Right kidney (tissue), 1 donor: ENCODE measurements around the gene SPACA6.
A peak's percentile ranks its signal among the peaks of the same experiment; 100 is the strongest.

Source experiments
- DNase-seq: peaks from one replicate; pipeline ENCODE4 v3.0.0-alpha.2; 2016

Gene SPACA6

DNA sequence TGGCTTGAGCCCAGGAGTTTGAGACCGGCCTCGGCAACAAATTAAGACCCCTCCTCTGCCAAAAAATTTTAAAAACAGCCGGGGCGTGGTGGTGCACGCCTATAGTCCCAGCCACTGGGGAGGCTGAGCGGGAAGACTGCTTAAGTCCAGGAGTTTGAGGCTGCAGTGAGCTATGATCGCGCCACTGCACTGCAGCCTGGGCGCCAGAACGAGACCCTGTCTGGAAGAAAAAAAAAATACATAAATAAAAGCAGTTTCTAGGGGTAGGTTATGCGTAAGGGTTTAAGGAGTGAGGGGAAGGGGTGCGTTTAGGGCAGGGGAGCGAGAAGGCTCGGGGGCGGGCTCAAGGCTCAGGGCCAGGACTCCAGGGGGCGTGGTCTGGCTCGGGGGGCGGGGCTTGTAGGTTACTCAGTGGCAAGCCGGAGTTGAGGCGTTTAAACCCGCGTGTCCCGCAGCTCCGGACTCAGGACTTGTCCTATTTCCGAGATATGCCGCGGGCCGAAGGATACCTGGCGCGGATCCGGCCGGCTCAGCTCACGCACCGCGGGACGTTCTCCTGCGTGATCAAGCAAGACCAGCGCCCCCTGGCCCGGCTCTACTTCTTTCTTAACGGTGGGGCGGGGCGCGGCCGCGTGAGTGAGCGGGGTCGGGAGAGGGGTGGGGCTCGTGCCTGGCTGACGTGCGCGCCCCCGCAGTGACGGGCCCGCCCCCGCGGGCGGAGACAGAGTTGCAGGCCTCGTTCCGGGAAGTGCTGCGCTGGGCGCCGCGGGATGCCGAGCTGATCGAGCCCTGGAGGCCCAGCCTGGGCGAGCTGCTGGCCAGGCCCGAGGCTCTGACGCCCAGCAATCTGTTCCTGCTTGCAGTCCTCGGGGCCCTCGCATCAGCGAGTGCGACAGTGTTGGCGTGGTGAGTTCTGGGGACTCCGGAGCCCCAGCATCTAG lies 10.7 kb downstream of the SPACA6 start:
- DNase-seq, result peak; percentile 98

DNA sequence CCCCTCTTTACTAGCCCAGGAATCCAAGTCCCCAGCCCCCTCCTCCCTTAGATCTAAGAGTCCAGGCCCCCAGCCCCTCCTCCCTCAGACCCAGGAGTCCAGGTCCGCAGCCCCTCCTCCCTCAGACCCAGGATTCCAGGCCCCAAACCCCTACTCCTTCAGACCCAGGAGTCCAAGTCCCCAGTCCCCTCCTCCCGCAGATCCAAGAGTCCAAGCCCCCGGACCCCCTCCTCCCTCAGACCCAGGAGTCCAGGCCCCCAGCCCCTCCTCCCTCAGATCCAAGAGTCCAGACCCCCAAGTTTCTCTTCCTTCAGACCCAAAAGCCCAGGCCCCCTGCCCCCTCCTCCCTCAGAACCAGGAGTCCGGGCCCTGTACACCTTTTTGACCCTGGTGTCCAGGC lies 11.5 kb downstream of the SPACA6 start:
- DNase-seq, result no peak

DNA sequence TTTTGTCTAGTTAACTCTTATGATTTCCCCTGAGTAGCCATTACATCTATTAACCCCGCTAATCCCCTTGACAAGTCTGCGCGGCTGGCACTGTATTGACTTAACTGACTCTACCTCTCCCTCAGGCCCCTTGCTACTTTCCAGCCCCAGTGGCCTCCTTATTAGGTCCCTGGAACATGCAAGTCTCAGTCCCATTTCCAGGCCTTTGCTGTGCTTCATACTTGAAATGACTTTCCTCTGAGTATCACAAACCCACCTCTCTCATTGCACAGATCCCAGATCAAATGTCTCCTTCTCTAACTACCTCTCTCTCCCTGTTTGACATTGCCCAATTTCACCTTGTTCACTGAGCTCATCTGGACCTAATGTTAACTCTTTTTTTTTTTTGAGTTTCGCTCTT lies 13.2 kb downstream of the SPACA6 start:
- DNase-seq, result no peak

DNA sequence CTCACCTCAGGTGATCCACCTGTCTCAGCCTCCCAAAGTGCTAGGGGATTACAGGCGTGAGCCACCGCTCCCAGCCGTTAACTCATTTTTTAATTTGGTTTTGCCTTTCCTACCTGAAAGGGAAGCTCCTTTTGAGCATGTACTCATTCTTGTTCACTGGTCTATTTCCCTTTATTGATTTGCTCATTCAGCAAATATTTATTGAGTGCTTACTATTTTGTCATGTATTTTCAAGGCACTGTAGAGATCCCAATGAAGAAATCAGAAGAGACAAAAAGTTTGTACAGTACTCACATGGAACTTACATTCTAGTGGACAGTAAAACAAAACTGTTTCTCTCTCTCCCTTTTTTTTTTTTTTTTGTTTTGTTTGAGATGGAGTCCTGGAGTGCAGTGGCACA lies 13.8 kb downstream of the SPACA6 start:
- DNase-seq, result no peak

DNA sequence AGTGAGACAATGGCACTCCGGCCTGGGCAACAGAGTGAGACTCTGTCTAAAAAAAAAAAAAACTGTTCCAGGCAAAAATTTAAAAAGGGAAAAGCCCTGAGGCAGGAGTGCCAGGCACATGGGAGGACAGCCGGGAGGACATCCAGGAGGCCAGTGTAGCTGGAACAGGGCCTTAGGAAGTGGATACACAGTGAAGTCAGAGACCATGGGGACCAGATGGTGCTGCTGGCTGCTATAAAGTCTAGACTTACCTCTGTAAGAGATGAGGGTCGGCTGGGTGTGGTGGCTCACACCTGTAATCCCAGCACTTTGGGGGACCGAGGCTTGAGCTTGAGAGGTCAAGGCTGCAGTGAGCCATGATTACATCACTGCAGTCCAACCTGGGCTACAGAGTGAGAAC lies 15.7 kb downstream of the SPACA6 start:
- DNase-seq, result no peak

DNA sequence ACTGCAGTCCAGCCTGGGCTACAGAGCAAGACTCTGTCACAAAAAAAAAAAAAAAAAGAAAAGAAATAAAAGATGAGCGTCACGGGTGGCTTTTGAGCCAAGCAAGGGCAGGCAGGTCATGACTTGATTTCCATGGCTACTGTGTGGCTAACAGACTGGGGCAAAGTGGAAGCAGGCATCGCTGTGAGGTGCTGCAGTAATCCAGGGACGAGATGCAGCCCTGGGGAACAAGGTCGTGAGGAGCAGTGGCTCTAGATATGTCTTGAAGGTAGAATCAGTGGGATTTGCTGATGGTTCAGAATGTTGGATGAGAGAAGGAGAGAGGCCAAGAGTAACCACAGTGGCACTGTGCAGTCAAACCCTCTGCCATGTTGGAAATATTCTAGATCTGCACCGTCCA lies 16.4 kb downstream of the SPACA6 start:
- no peak for DNase-seq

DNA sequence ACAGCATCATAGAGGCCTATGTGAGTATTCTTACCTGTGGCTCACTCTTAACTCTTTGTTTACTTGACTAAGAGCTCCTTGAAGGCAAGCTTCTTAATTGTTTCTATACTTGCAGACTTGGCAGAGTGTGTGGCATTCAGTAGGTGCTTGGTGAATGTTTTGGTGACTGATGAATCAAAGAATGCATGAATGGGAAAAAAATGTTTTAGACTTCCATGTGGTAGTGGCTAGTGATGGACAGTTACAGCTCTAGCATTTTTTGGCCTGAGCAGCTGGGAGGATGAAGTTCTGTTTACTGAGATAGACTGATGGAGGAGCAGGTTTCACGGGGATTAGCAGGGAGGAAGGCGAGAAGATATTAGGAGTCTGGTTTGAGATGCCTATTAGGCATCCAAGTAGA lies 17.0 kb downstream of the SPACA6 start:
- no peak for DNase-seq

DNA sequence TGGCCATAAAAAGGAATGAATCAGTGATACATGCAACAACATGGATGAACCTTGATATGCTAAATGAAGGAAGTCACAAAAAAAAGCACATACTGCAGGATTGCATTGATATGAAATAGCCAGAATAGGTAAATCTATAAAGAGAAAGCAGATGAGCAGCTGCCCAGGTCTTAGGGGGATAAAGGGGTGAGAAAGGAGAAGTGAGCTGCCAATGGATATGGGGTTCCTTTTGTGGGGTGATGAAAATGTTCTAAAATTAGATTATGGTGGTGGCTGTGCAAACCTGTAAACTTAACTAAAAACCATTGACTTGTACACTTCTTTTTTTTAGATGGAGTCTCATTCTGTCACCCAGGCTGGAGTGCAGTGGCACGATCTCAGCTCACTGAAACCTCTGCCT lies 18.6 kb downstream of the SPACA6 start:
- DNase-seq, result no peak

DNA sequence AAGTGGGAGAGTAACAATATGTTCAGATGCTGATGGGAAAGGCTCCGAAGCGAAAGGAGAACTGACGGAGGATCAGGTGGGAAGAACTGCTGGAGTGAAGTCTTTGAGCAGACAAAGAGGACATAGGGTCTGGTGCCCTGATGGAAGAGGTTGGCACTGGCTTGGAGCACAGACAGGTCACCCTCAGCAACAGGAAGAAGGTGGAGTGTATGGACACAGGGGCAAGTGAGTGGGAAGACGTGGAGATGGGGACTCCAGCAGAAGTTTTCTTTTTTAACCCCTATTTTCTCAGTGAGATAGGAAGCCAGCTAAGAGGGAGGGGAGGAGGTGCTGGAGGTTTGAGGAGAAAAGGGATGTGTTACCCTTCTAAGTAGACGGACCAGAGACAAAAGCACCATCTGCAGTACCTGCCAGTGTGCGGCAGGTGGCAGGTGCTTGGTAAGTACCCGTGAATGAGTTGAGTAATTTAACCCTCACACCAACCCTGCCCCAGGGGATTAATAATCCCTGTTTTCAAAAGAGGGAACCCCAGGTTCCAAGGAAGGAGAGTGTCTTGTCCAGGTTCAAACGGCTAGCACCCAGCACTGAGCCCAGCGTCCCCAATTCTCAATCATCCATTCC lies 19.4 kb downstream of the SPACA6 start:
- no peak for DNase-seq

DNA sequence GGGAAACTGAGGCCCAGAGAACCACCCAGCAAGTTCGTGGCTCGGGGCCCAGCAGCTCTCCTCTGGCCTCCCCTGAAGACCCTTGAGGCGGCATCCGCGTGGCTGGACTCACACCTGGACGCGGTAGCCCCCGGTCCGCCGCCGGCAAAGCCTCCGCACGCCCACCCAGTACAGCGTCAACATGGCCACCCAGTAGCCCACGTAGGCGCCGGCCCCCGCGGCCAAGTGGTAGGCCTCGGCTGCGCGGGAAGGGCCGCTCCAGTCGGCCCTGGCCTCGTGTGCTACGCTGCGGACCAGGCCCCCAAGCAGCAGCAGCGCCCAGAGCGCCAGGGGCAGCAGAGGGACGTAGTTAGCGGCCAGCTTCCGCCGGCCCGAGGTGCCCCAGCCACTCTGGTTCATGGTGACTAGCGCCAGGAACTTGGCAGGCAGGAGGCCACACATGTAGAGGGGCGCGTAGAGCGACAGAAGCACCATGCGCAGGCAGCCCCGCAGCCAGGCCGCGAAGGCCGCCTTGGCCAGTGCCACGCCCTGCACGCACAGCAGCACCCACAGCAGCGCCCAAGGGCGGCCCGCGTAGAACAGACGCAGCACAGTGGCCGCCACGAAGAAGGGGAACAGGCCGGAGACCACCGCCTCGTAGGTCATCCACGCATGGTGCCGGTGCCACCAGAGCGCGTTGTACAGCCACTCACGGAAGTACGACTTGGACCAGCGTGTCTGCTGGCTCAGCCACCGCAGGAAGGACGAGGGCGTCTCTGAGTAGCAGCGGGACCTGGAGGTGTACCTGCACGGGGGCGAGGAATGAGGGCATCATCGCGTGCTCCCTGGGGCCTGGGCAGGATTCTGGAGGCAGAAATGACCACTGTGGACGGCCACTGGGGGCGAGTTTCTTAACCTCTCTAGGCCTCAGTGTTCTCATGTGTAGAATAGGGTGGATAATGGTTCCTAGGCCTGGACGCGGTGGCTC lies 20.5 kb downstream of the SPACA6 start:
- DNase-seq, result no peak

DNA sequence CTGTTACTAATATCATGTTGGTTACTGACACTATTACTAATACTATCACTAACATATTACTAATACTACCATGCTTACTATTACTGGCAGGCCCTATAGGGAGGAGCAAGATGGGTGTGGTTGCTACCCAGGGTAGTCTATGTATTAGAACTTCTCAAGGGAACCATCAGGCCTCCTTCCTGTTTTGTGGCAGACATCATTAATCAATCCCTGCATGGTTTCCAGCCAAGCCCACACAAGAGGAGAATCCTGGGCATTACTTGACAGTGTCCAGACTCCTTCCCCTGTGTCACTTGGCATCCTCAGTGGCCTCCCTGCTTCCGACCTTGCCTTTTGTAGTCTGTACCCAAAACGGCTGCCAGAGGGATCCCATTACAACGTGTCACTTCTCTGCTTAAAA lies 21.7 kb downstream of the SPACA6 start:
- DNase-seq, result no peak

DNA sequence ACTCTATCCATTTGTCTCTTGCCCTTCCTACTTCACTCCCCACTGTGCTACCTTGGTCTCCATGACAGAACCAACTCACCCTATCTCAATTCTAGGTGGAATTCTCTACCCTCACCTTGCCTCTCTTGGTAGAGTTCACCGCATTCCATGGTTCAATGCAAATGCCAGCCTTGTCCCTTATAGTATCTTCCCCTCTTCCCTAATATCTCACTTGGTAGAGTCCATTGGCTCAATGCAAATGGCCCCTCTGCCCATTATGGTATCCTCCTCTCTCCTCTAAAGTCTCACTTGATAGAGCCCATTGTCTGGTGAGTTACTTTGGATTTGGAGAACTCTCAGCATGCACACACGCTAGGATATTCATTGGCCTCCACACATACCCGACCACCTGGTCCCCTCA lies 22.7 kb downstream of the SPACA6 start:
- no peak for DNase-seq

DNA sequence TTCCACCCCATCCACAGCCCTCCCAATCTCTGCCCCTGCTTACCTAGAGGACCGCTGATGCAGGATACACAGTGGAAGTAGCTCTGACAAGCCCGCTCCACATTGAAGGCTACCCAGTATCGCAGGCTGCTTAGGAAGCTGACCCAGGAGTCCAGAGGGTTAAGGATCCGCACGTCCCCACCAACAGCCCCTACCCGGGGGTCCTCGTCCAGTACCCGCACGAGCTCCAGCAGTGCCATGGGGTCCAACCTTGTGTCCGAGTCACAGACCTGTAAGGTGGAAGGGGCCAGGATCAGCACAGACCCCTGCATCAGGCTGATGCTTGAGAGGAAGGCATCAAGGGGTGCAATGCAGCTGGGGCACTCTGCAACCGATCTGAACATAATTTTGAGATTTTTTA lies 23.8 kb downstream of the SPACA6 start:
- DNase-seq, result no peak

DNA sequence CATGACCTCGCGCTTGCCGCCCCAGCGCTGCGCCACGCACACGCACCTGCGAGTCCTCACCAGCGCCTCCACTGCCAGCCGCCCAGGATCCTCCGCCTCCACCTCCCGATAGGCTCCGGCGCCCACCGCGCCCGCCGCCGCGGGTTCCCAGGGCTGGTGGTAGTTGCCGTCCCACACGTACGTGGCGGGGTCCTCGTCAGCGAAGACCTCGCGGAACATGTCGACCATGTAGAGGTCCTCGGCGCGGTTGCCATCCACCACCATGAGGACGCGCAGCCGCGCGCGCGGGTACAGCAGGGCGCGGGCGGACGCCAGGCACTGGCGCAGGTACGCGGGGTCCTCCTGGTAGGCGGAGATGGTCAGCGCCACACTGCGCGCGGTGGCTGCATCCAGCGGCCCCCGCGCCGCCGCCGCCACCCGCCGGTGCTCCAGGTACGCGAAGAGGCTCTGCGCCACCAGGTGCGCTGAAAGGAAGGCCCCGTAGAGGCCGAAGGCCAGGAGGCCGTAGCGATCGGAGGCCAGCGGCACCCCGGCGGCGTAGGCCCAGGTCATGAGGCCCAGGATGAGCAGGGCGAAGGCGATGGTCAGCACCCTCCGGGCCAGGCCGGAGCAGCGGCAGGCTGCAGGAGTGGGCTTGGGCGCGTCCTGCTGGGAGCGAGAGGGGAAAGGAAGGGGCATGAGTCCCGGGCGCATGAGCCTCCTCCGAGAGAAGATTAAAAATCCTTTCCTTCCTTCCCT lies 26.3 kb downstream of the SPACA6 start:
- peak; percentile 45 for DNase-seq

DNA sequence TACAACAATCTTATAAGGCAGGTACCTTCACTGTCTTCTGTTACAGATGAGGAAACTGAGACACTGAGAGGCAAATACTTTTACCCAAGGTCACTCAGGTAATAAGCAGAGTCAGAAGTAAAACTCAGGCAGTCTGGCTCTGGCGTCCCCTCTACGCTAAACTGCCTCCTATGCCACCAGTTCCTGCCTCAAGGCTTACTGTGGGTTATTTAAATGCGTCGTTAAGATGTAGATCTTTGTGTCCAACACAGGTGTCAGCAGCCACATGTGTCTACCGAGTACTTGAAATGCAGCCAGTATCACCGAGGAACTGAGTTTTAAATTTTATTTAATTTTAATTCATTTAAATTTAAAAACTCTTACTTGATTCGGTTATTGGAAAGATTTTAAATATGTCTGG lies 28.8 kb downstream of the SPACA6 start:
- DNase-seq, result no peak

DNA sequence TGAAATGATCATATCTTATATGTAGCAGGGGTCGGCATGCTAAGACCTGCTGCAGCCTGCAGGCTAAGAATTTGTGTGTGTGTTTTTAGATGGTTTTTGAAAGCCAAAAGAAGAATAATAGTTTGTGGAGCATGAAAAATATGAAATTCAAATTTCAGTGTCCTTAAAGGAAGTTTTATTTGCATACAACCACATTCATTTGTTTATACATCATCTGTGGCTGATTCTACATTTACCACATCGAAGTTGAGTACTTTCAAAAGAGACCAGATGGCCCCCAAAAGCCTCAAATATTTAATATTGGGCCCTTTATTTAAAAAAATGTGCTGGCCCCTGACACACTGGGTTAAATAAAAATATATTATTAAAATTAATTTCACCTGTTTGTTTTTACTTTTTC lies 29.4 kb downstream of the SPACA6 start:
- no peak for DNase-seq

DNA sequence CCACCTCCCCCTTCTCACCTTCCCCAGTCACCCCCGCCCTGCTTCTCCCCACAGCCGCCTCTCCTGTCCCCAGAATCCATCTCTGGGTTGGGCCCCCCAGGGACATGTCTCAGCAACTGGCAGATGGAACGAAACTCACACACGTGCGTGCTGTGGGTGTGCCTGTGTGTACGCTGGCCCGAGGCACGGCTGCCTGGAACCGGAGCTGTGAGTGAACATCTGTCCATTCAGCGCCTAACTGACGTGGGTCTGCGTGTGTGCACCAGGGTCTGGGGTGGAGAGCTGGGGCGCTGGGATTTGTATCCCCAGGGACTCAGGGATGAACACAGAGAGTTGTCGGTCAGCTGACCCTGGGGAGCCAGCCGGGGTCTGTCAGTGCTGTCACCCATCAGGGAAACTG lies 31.4 kb downstream of the SPACA6 start:
- DNase-seq, result no peak

DNA sequence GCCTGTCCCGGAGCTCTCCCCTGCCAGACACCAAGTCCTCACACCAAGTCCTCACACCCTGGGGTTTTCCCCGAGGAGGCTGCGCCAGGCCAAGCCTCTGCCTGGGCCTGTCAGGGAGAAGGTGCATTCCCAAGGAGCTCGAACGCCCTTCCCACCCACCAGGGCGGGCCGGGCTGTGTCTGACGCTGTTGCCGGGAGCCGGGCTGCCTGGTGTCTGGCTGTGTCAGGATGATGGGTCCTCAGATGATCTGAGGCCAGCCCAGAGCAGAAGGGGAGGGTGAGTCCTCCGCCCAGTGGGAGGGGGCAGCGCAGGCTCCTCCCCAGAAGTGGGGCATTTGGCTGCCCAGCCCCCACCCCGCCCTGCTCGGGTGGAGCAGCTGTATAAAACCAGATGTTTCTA lies 32.9 kb downstream of the SPACA6 start:
- DNase-seq, result no peak

DNA sequence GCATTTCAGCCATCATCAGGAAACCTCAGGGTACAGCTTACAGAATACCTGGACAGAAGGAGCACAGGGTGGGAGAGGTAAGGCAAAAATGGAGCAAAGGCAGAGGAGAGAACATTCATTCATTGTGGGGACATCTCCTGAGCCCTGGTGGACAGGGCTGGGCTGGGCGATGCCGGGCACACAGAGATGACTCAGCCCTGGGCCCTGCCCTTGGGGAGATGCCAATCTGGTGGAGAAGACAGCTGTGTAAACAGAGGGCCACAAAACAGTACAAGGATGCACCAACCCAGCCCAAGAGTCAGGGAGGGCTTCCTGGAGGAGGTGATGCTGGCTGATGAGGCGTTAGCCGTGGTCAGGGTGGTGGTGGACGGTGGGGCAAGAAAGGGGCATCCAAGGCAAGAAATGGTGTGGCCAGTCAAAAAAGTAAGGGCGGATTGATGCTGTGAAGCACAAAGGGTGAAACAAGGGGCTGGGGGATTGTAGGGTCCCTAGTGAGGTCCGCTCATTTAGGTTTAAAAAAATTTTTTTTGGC lies 34.3 kb downstream of the SPACA6 start:
- no peak for DNase-seq

DNA sequence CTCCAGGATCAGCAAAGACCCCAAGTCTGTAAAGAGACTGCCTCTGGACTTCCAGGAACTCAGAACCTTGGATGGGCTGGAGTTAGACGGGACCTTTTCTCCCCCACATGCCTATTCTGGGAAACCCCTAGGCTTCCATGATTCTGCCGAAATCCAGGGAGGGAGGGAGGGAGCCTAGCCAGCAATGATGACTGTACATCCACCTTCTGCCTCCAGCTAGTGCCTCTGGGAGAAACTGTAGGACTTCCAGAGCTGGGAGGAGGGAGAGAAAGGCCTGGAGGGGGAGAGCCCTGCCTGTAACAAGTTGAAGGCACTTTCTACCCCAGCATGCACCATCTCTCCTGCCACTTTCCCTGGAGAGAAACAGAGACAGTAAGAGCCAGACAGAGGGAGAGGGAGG lies 36.7 kb downstream of the SPACA6 start:
- no peak for DNase-seq

DNA sequence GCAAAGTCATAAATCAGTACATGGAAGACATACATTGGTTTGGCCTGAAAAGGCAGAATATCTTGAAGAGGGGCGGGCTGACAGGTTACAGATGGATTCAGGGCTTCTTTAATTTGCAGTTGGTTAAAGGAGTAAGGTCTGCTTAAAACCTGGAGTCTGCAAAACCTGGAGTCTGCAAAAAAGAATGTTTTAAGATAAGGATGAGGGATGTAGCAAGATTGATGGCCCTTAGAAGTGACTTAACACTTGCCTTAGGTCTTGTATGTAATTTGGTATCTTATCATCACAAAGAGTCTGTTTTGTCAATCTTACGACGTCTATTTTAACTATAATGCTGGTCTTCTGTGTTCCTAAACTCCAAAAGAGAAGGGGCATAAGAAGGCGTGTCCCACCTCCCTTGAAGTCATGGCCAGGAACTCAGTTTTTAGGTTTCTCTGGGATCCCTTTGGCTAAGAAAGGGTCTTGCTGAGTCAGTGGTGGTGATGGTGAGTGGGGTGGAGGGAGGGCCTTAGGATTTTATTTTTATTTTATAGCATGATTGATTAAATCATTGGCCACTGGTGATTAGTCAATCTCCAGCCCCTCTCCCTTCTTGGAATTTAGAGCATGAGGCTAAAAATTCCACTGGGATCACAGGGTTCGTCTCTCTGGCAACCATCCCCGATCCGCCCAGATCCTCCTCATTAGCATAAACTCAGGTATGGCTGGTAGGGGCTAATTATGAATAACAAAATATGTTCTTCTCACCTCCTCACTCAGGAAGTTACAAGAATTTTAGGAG lies 40.8 kb downstream of the SPACA6 start:
- no peak for DNase-seq
